Activated T-cell treated with anti-CD3 and anti-CD28 coated beads, Interleukin-2, amount 50 U/mL, for 24 hours (primary cell): ENCODE results near the gene KDM1A.
A peak's percentile ranks its signal among the peaks of the same experiment; 100 is the strongest.

ENCODE experiments used
- DNase-seq: peaks from one replicate; pipeline ENCODE4 v3.0.0-alpha.2; 2020
- H3K27ac Mint-ChIP-seq: 2 replicates; pipeline ENCODE4 v1.8.0; 2020; ENCODE audit warnings: mild to moderate bottlenecking, mixed read lengths
- H3K27me3 Mint-ChIP-seq: 2 replicates; pipeline ENCODE4 v1.8.0; 2020; ENCODE audit warnings: mixed read lengths
- H3K36me3 Mint-ChIP-seq: 2 replicates; pipeline ENCODE4 v1.8.0; 2020; ENCODE audit warnings: low read depth, mixed read lengths
- H3K4me1 Mint-ChIP-seq: 2 replicates; pipeline ENCODE4 v1.8.0; 2020; ENCODE audit warnings: low read depth, mixed read lengths
- H3K4me3 Mint-ChIP-seq: 2 replicates; pipeline ENCODE4 v1.8.0; 2020; ENCODE audit warnings: mild to moderate bottlenecking, moderate library complexity, mixed read lengths
- H3K9me3 Mint-ChIP-seq: 2 replicates; pipeline ENCODE4 v1.8.0; 2020; ENCODE audit warnings: mixed read lengths

KDM1A gene

GRCh38 chr1:23101101-23101827 is 82.0 kb downstream of the KDM1A start:
- H3K4me1 Mint-ChIP-seq, result peaks cover 58% of the 10 kb centered on the region
- no peak overlapping the region for H3K4me3 Mint-ChIP-seq
- H3K9me3 Mint-ChIP-seq, result no peaks in the 10 kb centered on the region
- H3K27ac Mint-ChIP-seq, result peak overlapping the region; percentile 51
- H3K27me3 Mint-ChIP-seq, result no peaks in the 10 kb centered on the region
- H3K36me3 Mint-ChIP-seq, result peaks cover 16% of the 10 kb centered on the region
- no peak for DNase-seq

- H3K4me1 Mint-ChIP-seq, result peaks cover 60% of the 10 kb centered on the region
Observed at GRCh38 chr1:23101887-23102286, 82.6 kb downstream of the KDM1A start.

GRCh38 chr1:23102289-23102688 is 83.0 kb downstream of the KDM1A start:
- Mint-ChIP-seq H3K36me3 (peaks cover 24% of the 10 kb centered on the region), H3K4me3 (no peak overlapping the region), H3K4me1 (peaks cover 60% of the 10 kb centered on the region), H3K9me3 (no peaks in the 10 kb centered on the region), H3K27ac (peak overlapping the region; percentile 71), H3K27me3 (no peaks in the 10 kb centered on the region)
- no peak for DNase-seq

More at GRCh38 chr1:23101887-23102286, 82.6 kb downstream of the KDM1A start:
- Mint-ChIP-seq H3K4me3 (no peak overlapping the region), H3K36me3 (peaks cover 21% of the 10 kb centered on the region), H3K27me3 (no peaks in the 10 kb centered on the region), H3K9me3 (no peaks in the 10 kb centered on the region), H3K27ac (peak overlapping the region; percentile 71)
- no peak for DNase-seq

DNA sequence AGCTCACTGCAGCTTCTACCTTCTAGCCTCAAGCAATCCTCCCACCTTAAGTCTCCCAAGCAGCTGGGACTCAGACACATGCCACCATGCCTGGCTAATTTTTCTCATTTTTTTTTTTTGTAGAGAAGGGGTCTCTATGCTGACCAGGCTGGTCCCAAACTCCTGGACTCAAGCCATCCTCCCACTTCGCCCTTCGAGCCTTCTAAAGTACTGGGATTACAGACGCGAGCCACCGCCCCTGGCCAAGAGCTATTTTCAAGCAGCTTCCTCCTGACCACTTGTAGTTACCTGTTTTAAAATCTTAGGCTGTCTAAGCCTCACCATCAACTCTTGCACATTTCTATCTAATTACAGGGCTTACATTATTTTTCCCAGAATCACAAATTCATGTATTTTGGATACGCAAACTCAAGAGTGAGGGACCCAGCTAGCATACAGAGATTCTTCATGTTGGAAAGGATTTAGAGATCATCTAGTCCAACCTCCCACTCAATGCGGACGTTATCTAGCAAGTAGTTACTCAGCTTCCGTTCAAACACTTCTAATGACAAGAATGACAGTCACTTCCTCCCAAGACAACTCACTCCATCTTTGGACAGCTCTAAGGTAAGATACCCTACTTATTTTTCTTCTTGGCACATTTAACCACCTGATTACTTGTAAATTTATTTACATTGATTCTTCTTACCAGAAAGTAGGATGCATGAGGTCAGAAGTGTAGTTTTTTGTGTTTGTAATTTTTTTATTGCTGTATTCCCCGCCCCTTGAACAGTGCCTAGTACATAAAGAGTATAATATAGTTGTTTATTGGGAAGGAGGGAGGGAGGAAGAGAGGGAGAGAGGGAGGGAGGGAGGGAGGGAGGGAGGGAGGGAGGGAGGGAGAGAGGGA is 84.0 kb downstream of the KDM1A start:
- Mint-ChIP-seq H3K4me1 (peaks cover 64% of the 10 kb centered on the region), H3K27me3 (no peaks in the 10 kb centered on the region), H3K36me3 (peaks cover 33% of the 10 kb centered on the region), H3K9me3 (no peaks in the 10 kb centered on the region), H3K4me3 (peak overlapping the region; percentile 72), H3K27ac (peak overlapping the region; percentile 93)
- no peak for DNase-seq

DNA sequence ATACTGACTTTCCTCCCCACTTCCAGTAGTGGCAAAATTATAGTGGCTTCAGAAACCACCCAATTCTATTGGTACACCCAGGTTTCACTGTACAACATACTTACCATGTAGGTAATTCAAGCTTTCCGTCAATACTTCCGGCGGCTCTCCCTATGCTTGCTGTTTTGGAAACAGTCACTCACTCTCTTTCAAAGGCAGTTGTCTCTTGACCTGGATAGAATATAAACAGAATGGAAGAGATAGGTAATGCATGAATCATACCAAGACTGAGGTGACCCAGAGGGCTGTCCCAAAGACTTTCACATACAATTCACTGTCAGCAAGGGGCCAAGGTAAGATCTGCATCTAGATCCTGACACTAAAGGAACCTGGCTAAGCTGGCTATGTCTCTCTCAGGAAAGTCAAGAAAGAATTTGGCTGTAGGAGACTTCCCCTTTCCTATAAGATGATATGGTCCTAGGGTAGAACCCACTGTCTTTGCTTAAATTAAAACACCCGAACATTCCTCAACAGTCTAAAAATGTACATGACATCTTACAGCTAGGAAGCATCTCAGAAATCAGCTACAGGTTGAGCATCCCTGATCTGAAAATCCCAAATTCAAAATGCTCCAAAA is 89.8 kb downstream of the KDM1A start:
- Mint-ChIP-seq H3K4me1 (peaks cover 68% of the 10 kb centered on the region), H3K36me3 (peaks cover 46% of the 10 kb centered on the region), H3K27me3 (no peaks in the 10 kb centered on the region), H3K9me3 (no peaks in the 10 kb centered on the region), H3K27ac (peak overlapping the region; percentile 79), H3K4me3 (no peak overlapping the region)
- DNase-seq, result no peak

- Mint-ChIP-seq H3K4me1 (peaks cover 74% of the 10 kb centered on the region), H3K27ac (peak overlapping the region; percentile 81), H3K36me3 (peaks cover 40% of the 10 kb centered on the region), H3K4me3 (peak overlapping the region; percentile 14), H3K27me3 (no peaks in the 10 kb centered on the region), H3K9me3 (no peaks in the 10 kb centered on the region)
- no peak for DNase-seq
Observed at GRCh38 chr1:23110391-23110790, 91.1 kb downstream of the KDM1A start.

- Mint-ChIP-seq H3K4me1 (peaks cover 84% of the 10 kb centered on the region), H3K27me3 (no peaks in the 10 kb centered on the region), H3K36me3 (peaks cover 27% of the 10 kb centered on the region), H3K9me3 (no peaks in the 10 kb centered on the region), H3K27ac (peak overlapping the region; percentile 63), H3K4me3 (no peak overlapping the region)
- no peak for DNase-seq
Observed at GRCh38 chr1:23111600-23112535, 92.6 kb downstream of the KDM1A start.

DNA sequence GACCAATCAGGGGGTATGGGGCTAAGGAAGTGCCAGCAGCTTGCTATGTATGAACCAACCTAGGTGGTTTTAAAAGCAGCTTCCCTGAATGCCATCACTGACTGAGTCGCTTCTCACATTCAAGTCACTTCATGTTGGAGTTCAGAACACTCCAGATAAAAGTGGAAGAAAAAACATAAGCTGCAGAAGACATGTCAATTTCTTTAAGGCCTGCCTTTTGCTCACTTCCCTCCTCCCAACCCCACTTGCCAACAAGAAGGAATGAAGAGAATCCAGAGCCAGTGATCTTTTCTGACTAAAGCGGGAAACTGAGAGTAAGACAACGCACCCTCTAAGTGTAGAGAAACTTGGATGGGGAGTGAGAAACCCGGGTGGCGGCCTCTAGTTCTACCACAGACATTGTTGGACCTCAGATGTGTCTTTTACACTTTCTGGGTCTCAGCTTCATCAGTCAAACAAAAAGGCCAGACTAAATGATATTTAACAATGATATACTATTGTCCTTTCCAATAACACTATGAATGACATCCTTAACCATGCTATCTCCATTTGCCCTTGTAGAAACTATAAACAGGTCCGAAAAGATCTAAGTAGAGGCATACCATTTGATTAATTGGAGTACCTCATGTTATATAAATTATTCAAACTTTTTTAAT is 95.3 kb downstream of the KDM1A start:
- Mint-ChIP-seq H3K9me3 (no peaks in the 10 kb centered on the region), H3K4me3 (no peak overlapping the region)

GRCh38 chr1:23116216-23116836 is 97.1 kb downstream of the KDM1A start:
- no peaks in the 10 kb centered on the region for H3K9me3 Mint-ChIP-seq
- no peak for DNase-seq
- peaks cover 5% of the 10 kb centered on the region for H3K36me3 Mint-ChIP-seq
- H3K27ac Mint-ChIP-seq, result no peak overlapping the region
- no peak overlapping the region for H3K4me3 Mint-ChIP-seq
- no peaks in the 10 kb centered on the region for H3K27me3 Mint-ChIP-seq
- H3K4me1 Mint-ChIP-seq, result peaks cover 80% of the 10 kb centered on the region

More for the DNA sequence above, 95.3 kb downstream of the KDM1A start:
- peak overlapping the region; percentile 52 for H3K27ac Mint-ChIP-seq
- peaks cover 5% of the 10 kb centered on the region for H3K36me3 Mint-ChIP-seq
- no peak for DNase-seq
- no peaks in the 10 kb centered on the region for H3K27me3 Mint-ChIP-seq
- peaks cover 87% of the 10 kb centered on the region for H3K4me1 Mint-ChIP-seq

GRCh38 chr1:23116921-23117699 is 97.8 kb downstream of the KDM1A start:
- Mint-ChIP-seq H3K27me3 (no peaks in the 10 kb centered on the region), H3K4me1 (peaks cover 73% of the 10 kb centered on the region), H3K9me3 (no peaks in the 10 kb centered on the region), H3K36me3 (peaks cover 5% of the 10 kb centered on the region), H3K27ac (no peak overlapping the region), H3K4me3 (no peak overlapping the region)
- no peak for DNase-seq

GRCh38 chr1:23118407-23118806 is 99.1 kb downstream of the KDM1A start:
- DNase-seq, result no peak
- H3K27me3 Mint-ChIP-seq, result no peaks in the 10 kb centered on the region
- H3K9me3 Mint-ChIP-seq, result no peaks in the 10 kb centered on the region
- peak overlapping the region; percentile 81 for H3K27ac Mint-ChIP-seq
- peaks cover 69% of the 10 kb centered on the region for H3K4me1 Mint-ChIP-seq
- no peak overlapping the region for H3K4me3 Mint-ChIP-seq
- H3K36me3 Mint-ChIP-seq, result peaks cover 3% of the 10 kb centered on the region

DNA sequence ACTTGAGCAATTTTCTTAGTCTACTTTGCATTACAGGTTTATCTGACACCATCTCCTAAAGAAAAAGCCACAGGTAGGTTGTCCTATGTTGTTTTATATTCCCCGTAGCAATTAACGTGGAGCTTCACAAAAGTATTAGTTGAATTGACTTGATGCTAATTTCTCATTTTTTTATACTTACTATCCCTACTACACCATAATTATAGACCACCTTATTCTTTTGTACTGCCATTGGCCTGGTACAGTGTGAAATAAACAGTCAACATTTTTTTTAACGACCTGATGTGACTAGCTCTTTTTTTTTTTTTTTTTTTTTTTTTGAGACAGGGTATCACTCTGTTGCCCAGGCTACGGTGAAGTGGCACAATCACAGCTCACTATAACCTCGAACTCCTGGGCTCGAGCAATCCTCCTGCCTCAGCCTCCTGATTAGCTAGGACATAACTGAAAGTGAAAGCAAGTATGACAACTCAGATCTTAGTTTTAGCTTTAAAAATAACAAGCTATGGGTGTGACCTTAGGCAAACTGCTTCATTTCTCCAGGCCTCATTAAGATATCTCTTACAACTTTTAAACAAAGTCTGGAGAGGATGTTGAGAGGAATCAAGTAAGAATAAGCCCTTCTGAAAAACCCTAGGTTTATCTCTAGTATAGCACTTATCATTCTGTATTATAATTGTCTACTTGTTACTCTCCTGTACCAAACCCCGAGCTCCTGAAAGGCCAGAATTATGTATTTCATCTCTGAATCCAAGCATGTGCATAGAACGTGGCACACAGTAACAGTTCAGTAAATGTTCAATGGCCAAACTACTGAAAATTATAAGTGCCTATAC is 99.9 kb downstream of the KDM1A start:
- H3K27ac Mint-ChIP-seq, result peak overlapping the region; percentile 81
- H3K4me3 Mint-ChIP-seq, result peak overlapping the region; percentile 45
- H3K36me3 Mint-ChIP-seq, result peaks cover 3% of the 10 kb centered on the region
- no peaks in the 10 kb centered on the region for H3K9me3 Mint-ChIP-seq
- H3K27me3 Mint-ChIP-seq, result no peaks in the 10 kb centered on the region
- DNase-seq, result no peak
- peaks cover 70% of the 10 kb centered on the region for H3K4me1 Mint-ChIP-seq
